ENCODE measurements around the gene NXF1. TPM values are rescaled to one million over a fixed set of nuclear protein-coding genes. Genes with fewer than 3 reads are reported as not detected.

NXF1 gene
- total and polyA plus RNA-seq, 2 of the 13 experiments (the other 11 are each of a cell fraction or from before 2014, with no cell fraction given), result 30.4 to 30.9 TPM

DNA sequence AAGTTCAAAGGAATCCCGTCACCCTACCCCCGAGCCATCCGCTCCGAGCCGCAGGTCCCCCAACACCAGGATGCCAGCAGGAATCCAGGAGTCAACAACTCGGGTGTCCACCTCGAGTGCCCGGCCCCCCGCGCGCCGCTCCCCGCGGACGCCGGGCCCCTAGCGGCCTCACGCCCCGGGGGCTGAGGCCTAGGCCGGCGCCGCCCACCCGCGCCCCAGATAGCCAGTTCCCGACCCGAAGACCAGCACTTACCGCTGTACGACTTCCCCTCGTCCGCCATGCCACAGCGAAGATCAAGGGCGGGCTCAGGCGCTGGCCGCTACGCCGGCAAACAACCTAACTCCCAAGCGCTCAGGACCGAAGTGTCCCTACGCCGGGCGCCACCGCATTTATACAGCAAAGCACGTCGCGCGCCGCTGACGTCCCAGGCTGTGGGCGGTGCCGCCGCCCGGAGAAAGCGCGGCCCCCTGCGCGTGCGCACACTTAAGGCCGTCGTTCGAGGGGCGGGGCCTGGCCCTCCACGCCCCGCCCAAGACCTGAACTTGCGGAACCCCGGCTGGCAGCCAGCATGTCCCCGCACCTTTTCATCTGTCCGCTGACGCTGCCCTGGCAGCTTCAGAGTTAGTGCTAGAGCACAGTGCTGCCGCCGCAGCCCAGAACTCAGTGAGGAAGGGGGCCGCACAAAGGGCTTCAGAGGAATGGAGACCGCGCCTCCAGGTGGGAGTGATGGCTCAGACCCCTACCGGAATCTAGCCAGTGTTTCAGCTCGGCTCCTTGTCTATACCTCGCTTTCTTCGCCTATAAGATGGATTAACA, at the start of gene NXF1 (continued):
- TF ChIP-seq, protein P1, sequence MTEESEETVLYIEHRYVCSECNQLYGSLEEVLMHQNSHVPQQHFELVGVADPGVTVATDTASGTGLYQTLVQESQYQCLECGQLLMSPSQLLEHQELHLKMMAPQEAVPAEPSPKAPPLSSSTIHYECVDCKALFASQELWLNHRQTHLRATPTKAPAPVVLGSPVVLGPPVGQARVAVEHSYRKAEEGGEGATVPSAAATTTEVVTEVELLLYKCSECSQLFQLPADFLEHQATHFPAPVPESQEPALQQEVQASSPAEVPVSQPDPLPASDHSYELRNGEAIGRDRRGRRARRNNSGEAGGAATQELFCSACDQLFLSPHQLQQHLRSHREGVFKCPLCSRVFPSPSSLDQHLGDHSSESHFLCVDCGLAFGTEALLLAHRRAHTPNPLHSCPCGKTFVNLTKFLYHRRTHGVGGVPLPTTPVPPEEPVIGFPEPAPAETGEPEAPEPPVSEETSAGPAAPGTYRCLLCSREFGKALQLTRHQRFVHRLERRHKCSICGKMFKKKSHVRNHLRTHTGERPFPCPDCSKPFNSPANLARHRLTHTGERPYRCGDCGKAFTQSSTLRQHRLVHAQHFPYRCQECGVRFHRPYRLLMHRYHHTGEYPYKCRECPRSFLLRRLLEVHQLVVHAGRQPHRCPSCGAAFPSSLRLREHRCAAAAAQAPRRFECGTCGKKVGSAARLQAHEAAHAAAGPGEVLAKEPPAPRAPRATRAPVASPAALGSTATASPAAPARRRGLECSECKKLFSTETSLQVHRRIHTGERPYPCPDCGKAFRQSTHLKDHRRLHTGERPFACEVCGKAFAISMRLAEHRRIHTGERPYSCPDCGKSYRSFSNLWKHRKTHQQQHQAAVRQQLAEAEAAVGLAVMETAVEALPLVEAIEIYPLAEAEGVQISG (CRISPR knock-in tag; IDR thresholded peaks at IDR 0.05), result peak; percentile 91
- TF ChIP-seq ZNF615 (CRISPR knock-in tag; IDR thresholded peaks at IDR 0.05; ENCODE audit: borderline replicate concordance) (no peak), DNMT3B (CRISPR knock-in tag; conservative IDR thresholded peaks at IDR 0.05) (0 out of 2 replicates have a peak, but pooled peaks have one; percentile 48), SALL1 (CRISPR knock-in tag; IDR thresholded peaks at IDR 0.05) (peak; percentile 92), NFATC3 (CRISPR knock-in tag; IDR thresholded peaks at IDR 0.05) (no peak), ZNF850 (CRISPR knock-in tag; conservative IDR thresholded peaks at IDR 0.05) (no peak), ZNF557 (CRISPR knock-in tag; IDR thresholded peaks at IDR 0.05) (no peak), ZFY (CRISPR knock-in tag; IDR thresholded peaks at IDR 0.05) (peak; percentile 97), CENPX (CRISPR knock-in tag; IDR thresholded peaks at IDR 0.05) (no peak), HCFC1 (IDR thresholded peaks at IDR 0.05; ENCODE audit: low read depth, low read length) (peak; percentile 45; the same call in 1 of the 2 replicates), ZNF724P (CRISPR knock-in tag; IDR thresholded peaks at IDR 0.05; ENCODE audit: borderline replicate concordance) (no peak)
- TF ChIP-seq, protein P2, sequence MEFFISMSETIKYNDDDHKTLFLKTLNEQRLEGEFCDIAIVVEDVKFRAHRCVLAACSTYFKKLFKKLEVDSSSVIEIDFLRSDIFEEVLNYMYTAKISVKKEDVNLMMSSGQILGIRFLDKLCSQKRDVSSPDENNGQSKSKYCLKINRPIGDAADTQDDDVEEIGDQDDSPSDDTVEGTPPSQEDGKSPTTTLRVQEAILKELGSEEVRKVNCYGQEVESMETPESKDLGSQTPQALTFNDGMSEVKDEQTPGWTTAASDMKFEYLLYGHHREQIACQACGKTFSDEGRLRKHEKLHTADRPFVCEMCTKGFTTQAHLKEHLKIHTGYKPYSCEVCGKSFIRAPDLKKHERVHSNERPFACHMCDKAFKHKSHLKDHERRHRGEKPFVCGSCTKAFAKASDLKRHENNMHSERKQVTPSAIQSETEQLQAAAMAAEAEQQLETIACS (CRISPR knock-in tag; IDR thresholded peaks at IDR 0.05), result no peak; the same call in 1 of the 2 replicates
- TF ChIP-seq, protein P3, sequence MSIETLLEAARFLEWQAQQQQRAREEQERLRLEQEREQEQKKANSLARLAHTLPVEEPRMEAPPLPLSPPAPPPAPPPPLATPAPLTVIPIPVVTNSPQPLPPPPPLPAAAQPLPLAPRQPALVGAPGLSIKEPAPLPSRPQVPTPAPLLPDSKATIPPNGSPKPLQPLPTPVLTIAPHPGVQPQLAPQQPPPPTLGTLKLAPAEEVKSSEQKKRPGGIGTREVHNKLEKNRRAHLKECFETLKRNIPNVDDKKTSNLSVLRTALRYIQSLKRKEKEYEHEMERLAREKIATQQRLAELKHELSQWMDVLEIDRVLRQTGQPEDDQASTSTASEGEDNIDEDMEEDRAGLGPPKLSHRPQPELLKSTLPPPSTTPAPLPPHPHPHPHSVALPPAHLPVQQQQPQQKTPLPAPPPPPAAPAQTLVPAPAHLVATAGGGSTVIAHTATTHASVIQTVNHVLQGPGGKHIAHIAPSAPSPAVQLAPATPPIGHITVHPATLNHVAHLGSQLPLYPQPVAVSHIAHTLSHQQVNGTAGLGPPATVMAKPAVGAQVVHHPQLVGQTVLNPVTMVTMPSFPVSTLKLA (IDR thresholded peaks at IDR 0.05), result peak; percentile 34; the same call in 1 of the 2 replicates
- TF ChIP-seq, protein P4, sequence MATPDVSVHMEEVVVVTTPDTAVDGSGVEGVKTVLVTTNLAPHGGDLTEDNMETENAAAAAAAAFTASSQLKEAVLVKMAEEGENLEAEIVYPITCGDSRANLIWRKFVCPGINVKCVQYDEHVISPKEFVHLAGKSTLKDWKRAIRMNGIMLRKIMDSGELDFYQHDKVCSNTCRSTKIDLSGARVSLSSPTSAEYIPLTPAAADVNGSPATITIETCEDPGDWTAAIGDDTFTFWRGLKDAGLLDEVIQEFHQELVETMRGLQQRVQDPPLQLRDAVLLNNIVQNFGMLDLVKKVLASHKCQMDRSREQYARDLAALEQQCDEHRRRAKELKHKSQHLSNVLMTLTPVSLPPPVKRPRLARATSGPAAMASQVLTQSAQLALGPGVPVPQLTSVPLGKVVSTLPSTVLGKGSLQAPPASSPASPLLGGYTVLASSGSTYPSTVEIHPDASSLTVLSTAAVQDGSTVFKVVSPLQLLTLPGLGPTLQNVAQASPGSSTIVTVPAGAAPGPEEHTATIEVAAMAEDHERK (CRISPR knock-in tag; IDR thresholded peaks at IDR 0.05; ENCODE audit: low read depth), result peak; percentile 82
- TF ChIP-seq, protein P5, sequence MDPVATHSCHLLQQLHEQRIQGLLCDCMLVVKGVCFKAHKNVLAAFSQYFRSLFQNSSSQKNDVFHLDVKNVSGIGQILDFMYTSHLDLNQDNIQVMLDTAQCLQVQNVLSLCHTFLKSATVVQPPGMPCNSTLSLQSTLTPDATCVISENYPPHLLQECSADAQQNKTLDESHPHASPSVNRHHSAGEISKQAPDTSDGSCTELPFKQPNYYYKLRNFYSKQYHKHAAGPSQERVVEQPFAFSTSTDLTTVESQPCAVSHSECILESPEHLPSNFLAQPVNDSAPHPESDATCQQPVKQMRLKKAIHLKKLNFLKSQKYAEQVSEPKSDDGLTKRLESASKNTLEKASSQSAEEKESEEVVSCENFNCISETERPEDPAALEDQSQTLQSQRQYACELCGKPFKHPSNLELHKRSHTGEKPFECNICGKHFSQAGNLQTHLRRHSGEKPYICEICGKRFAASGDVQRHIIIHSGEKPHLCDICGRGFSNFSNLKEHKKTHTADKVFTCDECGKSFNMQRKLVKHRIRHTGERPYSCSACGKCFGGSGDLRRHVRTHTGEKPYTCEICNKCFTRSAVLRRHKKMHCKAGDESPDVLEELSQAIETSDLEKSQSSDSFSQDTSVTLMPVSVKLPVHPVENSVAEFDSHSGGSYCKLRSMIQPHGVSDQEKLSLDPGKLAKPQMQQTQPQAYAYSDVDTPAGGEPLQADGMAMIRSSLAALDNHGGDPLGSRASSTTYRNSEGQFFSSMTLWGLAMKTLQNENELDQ (CRISPR knock-in tag; IDR thresholded peaks at IDR 0.05; ENCODE audit: borderline replicate concordance), result no peak
- TF ChIP-seq, protein P6, sequence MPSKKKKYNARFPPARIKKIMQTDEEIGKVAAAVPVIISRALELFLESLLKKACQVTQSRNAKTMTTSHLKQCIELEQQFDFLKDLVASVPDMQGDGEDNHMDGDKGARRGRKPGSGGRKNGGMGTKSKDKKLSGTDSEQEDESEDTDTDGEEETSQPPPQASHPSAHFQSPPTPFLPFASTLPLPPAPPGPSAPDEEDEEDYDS (CRISPR knock-in tag; IDR thresholded peaks at IDR 0.05), result peak; percentile 100
- TF ChIP-seq, protein P7, sequence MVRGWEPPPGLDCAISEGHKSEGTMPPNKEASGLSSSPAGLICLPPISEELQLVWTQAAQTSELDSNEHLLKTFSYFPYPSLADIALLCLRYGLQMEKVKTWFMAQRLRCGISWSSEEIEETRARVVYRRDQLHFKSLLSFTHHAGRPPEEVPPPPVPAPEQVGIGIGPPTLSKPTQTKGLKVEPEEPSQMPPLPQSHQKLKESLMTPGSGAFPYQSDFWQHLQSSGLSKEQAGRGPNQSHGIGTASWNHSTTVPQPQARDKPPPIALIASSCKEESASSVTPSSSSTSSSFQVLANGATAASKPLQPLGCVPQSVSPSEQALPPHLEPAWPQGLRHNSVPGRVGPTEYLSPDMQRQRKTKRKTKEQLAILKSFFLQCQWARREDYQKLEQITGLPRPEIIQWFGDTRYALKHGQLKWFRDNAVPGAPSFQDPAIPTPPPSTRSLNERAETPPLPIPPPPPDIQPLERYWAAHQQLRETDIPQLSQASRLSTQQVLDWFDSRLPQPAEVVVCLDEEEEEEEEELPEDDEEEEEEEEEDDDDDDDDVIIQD (CRISPR knock-in tag; IDR thresholded peaks at IDR 0.05; ENCODE audit: low read depth), result peak; percentile 51; the same call in 1 of the 2 replicates
